GF-D8 (cell line): ENCODE data around the gene VDAC1.
"Not testable (repeated sequence)": the region's sequence is repeated elsewhere in the genome, so short reads cannot be mapped to it uniquely, and the experiment has no call there.

Source experiments
- DNase-seq: peaks from one replicate; lab custom pipeline; 2025; lab: John Stamatoyannopoulos, UW

The VDAC1 gene

GRCh38 chr5:133967698-133968203, 37.0 kb downstream of the VDAC1 start:
- DNase-seq = no peak

- DNase-seq = no peak
Observed at GRCh38 chr5:133967124-133967523, 37.7 kb downstream of the VDAC1 start.

GRCh38 chr5:133966090-133966489, 38.7 kb downstream of the VDAC1 start:
- DNase-seq = no peak

- DNase-seq = no peak
Observed at GRCh38 chr5:133963493-133964128, 41.2 kb downstream of the VDAC1 start.

GRCh38 chr5:133962801-133963476, 41.8 kb downstream of the VDAC1 start:
- no peak for DNase-seq

- DNase-seq = no peak
Observed at GRCh38 chr5:133962131-133962530, 42.6 kb downstream of the VDAC1 start.

- DNase-seq = no peak
Observed at GRCh38 chr5:133959643-133960042, 45.1 kb downstream of the VDAC1 start.

- DNase-seq = no peak
Observed at GRCh38 chr5:133957591-133957990, 47.2 kb downstream of the VDAC1 start.

GRCh38 chr5:133957080-133957479, 47.7 kb downstream of the VDAC1 start:
- no peak for DNase-seq

- not testable (repeated sequence) for DNase-seq
Observed at GRCh38 chr5:133956196-133956595, 48.6 kb downstream of the VDAC1 start.

- no peak for DNase-seq
Observed at GRCh38 chr5:133953568-133954145, 51.1 kb downstream of the VDAC1 start.

GRCh38 chr5:133952729-133953567, 51.8 kb downstream of the VDAC1 start:
- no peak for DNase-seq

GRCh38 chr5:133950821-133951612, 53.8 kb downstream of the VDAC1 start:
- no peak for DNase-seq

- DNase-seq = no peak
Observed at GRCh38 chr5:133948721-133949120, 56.1 kb downstream of the VDAC1 start.

GRCh38 chr5:133947431-133947841, 57.3 kb downstream of the VDAC1 start:
- no peak for DNase-seq

- no peak for DNase-seq
Observed at GRCh38 chr5:133945568-133945967, 59.2 kb downstream of the VDAC1 start.

- DNase-seq = no peak
Observed at GRCh38 chr5:133944263-133945185, 60.3 kb downstream of the VDAC1 start.

GRCh38 chr5:133943475-133943817, 61.3 kb downstream of the VDAC1 start:
- no peak for DNase-seq

GRCh38 chr5:133942614-133943474, 61.9 kb downstream of the VDAC1 start:
- DNase-seq = no peak
